HepG2 (cell line): ENCODE data around the gene MADCAM1. TPM values are rescaled to one million over a fixed set of nuclear protein-coding genes. Genes with fewer than 3 reads are reported as not detected.

Experiments
- AGO1 ChIP-seq: fragments of 200-400 bp; formaldehyde crosslinking; IDR thresholded peaks from 2 replicates; pipeline ENCODE4 v1.6.1; 2017; ENCODE audit warnings: mild to moderate bottlenecking, low read depth, low read length, moderate library complexity; ENCODE audit not compliant: poor library complexity, severe bottlenecking
- ARNTL ChIP-seq: sonication (generic); formaldehyde crosslinking; IDR thresholded peaks from 2 replicates; pipeline ENCODE4 v1.4.0; 2020; ENCODE audit warnings: mild to moderate bottlenecking, missing genetic modification reagents
- NFYC ChIP-seq: IDR thresholded peaks from 2 replicates; pipeline ENCODE4 v1.6.1; 2016; ENCODE audit warnings: missing genetic modification reagents, missing compliant biosample characterization
- RFX5 ChIP-seq: IDR thresholded peaks from 2 replicates; pipeline ENCODE4 v1.6.1; 2011; ENCODE audit warnings: low read depth, low read length, improper control_type of control experiment
- SIN3B ChIP-seq: fragments of 150-350 bp; IDR thresholded peaks from 2 replicates; pipeline ENCODE4 v1.6.1; 2014; ENCODE audit warnings: low read length
- TGIF2 ChIP-seq: IDR thresholded peaks from 2 replicates; pipeline ENCODE4 v1.6.1; 2016; ENCODE audit warnings: control low read depth, missing compliant biosample characterization
- ZMYM3 ChIP-seq: sonication (generic); formaldehyde crosslinking; IDR thresholded peaks from 2 replicates; pipeline ENCODE4 v1.5.1; 2020; ENCODE audit warnings: mild to moderate bottlenecking, missing genetic modification reagents
- ZNF382 ChIP-seq: sonication (generic); formaldehyde crosslinking; IDR thresholded peaks from 2 replicates; pipeline ENCODE4 v1.5.0; 2020; ENCODE audit warnings: missing genetic modification reagents, mild to moderate bottlenecking, borderline replicate concordance
- polyA plus RNA-seq, 8 experiments: library from polyadenylated mRNA; depleted of rRNA in 3 of 8; stranded (reverse) in 7 of 8; unstranded in 1 of 8; fragments of >200 nt; fragmentation: Illumina TruSeq in 4 of 8; extraction: Trizol in 4 of 8; gene quantifications; 2 replicates each; pipeline versions ENCODE4 v1.2.1 to v1.2.3, GENCODE V29; 2011 to 2016; ENCODE audit warnings: low read depth in 4 of 8, missing spikeins in 1 of 8, mixed read lengths in 1 of 8; ENCODE audit not compliant: insufficient read depth in 1 of 8
- total RNA-seq, 5 experiments: library from RNA; depleted of rRNA; stranded (reverse); fragments of >200 nt; fragmentation: Illumina TruSeq; extraction: Trizol; gene quantifications; 2 replicates each; pipeline ENCODE4 v1.2.3, GENCODE V29; 2016; ENCODE audit warnings: low read depth in 1 of 5
- TF ChIP-seq, protein P1 (sequence below): sonication (generic); formaldehyde crosslinking; IDR thresholded peaks from 2 replicates; pipeline ENCODE4 v1.5.1; 2020; ENCODE audit warnings: mild to moderate bottlenecking, missing genetic modification reagents, borderline replicate concordance
- TF ChIP-seq, protein P2 (sequence below): sonication (generic); formaldehyde crosslinking; IDR thresholded peaks from 2 replicates; pipeline ENCODE4 v1.5.0; 2020; ENCODE audit warnings: mild to moderate bottlenecking, missing genetic modification reagents
- TF ChIP-seq, protein P3 (sequence below): sonication (generic); formaldehyde crosslinking; IDR thresholded peaks from 2 replicates; pipeline ENCODE4 v1.5.0; 2020; ENCODE audit warnings: mild to moderate bottlenecking, missing genetic modification reagents
- TF ChIP-seq, protein P4 (sequence below): sonication (generic); formaldehyde crosslinking; IDR thresholded peaks from 2 replicates; pipeline ENCODE4 v1.4.0; 2020; ENCODE audit warnings: missing genetic modification reagents

MADCAM1 gene
- total and polyA plus RNA-seq, 2 of the 13 experiments (the other 11 are each of a cell fraction or from before 2014, with no cell fraction given): 0.29 to 0.33 TPM

DNA sequence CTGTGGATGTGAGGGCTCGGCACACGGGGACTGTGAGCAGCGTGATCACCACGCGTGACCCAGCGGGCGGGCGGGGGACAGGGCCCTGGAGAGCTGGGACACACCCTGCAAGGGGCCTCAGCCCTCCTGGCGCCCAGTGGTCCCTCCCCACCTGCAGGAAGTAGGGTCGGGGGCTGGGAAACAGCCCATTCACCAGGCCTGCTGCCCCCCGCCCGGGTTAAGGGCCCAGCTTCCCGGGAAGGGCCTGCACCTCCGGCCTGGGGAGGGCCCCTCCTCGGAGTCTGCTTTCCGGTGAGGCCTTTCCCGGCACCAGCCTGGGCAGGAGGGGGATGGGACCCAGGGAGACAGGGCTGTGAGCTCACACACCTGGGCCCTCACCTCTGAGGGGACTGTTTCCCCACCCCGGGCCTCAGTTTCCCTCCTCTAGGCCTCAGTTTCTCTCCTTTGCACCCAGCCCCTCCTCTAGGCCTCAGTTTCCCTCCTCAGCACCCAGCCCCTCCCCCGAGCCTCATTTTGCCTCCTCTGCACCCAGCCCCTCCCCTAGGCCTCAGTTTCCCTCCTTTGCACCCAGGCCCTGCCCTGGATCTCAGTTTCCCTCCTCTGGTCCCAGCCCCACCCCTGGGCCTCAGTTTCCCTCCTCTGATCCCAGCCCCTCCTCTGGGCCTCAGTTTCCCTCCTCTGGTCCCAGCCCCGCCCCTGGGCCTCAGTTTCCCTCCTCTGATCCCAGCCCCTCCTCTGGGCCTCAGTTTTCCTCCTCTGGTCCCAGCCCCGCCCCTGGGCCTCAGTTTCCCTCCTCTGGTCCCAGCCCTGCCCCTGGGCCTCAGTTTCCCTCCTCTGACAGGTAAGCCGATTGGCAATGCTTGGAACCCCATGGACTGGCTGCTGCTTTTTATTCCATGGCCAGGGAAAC, 1.9 kb upstream of the MADCAM1 start (continued):
- TF ChIP-seq, protein P1, sequence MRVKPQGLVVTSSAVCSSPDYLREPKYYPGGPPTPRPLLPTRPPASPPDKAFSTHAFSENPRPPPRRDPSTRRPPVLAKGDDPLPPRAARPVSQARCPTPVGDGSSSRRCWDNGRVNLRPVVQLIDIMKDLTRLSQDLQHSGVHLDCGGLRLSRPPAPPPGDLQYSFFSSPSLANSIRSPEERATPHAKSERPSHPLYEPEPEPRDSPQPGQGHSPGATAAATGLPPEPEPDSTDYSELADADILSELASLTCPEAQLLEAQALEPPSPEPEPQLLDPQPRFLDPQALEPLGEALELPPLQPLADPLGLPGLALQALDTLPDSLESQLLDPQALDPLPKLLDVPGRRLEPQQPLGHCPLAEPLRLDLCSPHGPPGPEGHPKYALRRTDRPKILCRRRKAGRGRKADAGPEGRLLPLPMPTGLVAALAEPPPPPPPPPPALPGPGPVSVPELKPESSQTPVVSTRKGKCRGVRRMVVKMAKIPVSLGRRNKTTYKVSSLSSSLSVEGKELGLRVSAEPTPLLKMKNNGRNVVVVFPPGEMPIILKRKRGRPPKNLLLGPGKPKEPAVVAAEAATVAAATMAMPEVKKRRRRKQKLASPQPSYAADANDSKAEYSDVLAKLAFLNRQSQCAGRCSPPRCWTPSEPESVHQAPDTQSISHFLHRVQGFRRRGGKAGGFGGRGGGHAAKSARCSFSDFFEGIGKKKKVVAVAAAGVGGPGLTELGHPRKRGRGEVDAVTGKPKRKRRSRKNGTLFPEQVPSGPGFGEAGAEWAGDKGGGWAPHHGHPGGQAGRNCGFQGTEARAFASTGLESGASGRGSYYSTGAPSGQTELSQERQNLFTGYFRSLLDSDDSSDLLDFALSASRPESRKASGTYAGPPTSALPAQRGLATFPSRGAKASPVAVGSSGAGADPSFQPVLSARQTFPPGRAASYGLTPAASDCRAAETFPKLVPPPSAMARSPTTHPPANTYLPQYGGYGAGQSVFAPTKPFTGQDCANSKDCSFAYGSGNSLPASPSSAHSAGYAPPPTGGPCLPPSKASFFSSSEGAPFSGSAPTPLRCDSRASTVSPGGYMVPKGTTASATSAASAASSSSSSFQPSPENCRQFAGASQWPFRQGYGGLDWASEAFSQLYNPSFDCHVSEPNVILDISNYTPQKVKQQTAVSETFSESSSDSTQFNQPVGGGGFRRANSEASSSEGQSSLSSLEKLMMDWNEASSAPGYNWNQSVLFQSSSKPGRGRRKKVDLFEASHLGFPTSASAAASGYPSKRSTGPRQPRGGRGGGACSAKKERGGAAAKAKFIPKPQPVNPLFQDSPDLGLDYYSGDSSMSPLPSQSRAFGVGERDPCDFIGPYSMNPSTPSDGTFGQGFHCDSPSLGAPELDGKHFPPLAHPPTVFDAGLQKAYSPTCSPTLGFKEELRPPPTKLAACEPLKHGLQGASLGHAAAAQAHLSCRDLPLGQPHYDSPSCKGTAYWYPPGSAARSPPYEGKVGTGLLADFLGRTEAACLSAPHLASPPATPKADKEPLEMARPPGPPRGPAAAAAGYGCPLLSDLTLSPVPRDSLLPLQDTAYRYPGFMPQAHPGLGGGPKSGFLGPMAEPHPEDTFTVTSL (CRISPR knock-in tag): no peak
- TF ChIP-seq NFYC (CRISPR knock-in tag): no peak
- TF ChIP-seq, protein P2, sequence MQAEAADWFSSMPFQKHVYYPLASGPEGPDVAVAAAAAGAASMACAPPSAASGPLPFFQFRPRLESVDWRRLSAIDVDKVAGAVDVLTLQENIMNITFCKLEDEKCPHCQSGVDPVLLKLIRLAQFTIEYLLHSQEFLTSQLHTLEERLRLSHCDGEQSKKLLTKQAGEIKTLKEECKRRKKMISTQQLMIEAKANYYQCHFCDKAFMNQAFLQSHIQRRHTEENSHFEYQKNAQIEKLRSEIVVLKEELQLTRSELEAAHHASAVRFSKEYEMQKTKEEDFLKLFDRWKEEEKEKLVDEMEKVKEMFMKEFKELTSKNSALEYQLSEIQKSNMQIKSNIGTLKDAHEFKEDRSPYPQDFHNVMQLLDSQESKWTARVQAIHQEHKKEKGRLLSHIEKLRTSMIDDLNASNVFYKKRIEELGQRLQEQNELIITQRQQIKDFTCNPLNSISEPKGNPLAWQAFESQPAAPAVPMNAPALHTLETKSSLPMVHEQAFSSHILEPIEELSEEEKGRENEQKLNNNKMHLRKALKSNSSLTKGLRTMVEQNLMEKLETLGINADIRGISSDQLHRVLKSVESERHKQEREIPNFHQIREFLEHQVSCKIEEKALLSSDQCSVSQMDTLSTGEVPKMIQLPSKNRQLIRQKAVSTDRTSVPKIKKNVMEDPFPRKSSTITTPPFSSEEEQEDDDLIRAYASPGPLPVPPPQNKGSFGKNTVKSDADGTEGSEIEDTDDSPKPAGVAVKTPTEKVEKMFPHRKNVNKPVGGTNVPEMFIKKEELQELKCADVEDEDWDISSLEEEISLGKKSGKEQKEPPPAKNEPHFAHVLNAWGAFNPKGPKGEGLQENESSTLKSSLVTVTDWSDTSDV: no peak
- TF ChIP-seq ZNF382 (CRISPR knock-in tag): no peak
- TF ChIP-seq ARNTL (CRISPR knock-in tag): 0 out of 2 replicates have a peak, but pooled peaks have one; percentile 22
- TF ChIP-seq, protein P3, sequence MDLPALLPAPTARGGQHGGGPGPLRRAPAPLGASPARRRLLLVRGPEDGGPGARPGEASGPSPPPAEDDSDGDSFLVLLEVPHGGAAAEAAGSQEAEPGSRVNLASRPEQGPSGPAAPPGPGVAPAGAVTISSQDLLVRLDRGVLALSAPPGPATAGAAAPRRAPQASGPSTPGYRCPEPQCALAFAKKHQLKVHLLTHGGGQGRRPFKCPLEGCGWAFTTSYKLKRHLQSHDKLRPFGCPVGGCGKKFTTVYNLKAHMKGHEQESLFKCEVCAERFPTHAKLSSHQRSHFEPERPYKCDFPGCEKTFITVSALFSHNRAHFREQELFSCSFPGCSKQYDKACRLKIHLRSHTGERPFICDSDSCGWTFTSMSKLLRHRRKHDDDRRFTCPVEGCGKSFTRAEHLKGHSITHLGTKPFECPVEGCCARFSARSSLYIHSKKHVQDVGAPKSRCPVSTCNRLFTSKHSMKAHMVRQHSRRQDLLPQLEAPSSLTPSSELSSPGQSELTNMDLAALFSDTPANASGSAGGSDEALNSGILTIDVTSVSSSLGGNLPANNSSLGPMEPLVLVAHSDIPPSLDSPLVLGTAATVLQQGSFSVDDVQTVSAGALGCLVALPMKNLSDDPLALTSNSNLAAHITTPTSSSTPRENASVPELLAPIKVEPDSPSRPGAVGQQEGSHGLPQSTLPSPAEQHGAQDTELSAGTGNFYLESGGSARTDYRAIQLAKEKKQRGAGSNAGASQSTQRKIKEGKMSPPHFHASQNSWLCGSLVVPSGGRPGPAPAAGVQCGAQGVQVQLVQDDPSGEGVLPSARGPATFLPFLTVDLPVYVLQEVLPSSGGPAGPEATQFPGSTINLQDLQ (CRISPR knock-in tag): no peak
- TF ChIP-seq, protein P4, sequence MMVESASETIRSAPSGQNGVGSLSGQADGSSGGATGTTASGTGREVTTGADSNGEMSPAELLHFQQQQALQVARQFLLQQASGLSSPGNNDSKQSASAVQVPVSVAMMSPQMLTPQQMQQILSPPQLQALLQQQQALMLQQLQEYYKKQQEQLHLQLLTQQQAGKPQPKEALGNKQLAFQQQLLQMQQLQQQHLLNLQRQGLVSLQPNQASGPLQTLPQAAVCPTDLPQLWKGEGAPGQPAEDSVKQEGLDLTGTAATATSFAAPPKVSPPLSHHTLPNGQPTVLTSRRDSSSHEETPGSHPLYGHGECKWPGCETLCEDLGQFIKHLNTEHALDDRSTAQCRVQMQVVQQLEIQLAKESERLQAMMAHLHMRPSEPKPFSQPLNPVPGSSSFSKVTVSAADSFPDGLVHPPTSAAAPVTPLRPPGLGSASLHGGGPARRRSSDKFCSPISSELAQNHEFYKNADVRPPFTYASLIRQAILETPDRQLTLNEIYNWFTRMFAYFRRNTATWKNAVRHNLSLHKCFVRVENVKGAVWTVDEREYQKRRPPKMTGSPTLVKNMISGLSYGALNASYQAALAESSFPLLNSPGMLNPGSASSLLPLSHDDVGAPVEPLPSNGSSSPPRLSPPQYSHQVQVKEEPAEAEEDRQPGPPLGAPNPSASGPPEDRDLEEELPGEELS (CRISPR knock-in tag): no peak
- TF ChIP-seq RFX5: no peak
- TF ChIP-seq ZMYM3 (CRISPR knock-in tag): 0 out of 2 replicates have a peak, but pooled peaks have one; percentile 24
- peak; percentile 74 for TF ChIP-seq AGO1
- TF ChIP-seq SIN3B: no peak
- no peak for TF ChIP-seq TGIF2 (CRISPR knock-in tag)
